ENCODE data around the gene HSF2BP. TPM values are rescaled to one million over a fixed set of nuclear protein-coding genes. Genes with fewer than 3 reads are reported as not detected.

Gene HSF2BP
- total RNA-seq, 1 experiment from 2014 or later, result 1.5 TPM

DNA sequence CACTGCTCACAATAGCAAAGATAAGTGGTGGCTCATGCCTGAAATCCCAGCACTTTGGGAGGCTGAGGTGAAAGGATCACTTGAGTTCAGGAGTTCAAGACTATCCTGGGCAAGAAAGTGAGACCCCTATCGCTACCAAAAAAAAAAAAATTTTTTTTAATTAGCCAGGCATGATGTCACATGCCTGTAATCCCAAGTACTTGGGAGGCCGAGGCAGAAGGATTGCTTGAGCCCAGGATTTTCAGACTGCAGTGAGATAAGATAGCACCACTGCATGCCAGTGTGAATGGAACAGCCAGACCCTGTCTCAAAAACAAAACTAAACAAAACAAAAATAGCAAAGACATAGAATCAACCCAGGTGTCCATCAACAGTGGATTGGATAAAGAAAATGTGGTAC is 50.6 kb downstream of the HSF2BP start:
- intact Hi-C loops (cut with micrococcal nuclease; ENCODE audit: unreplicated experiment), result no loop called here
- Mint-ChIP-seq H3K9me3 (ENCODE audit: low read depth, unreplicated experiment) (no peaks in the 10 kb centered on the region), H3K27me3 (ENCODE audit: unreplicated experiment) (no peaks in the 10 kb centered on the region), H3K4me3 (ENCODE audit: low read depth, unreplicated experiment) (peak overlapping the region; percentile 29), H3K36me3 (ENCODE audit: insufficient read depth, unreplicated experiment) (no peaks in the 10 kb centered on the region), H3K27ac (ENCODE audit: unreplicated experiment) (no peak overlapping the region), H3K4me1 (ENCODE audit: low read depth, unreplicated experiment) (peaks cover 24% of the 10 kb centered on the region)
- CTCF ChIA-PET, result no interaction called here
- TF ChIP-seq, protein P1, sequence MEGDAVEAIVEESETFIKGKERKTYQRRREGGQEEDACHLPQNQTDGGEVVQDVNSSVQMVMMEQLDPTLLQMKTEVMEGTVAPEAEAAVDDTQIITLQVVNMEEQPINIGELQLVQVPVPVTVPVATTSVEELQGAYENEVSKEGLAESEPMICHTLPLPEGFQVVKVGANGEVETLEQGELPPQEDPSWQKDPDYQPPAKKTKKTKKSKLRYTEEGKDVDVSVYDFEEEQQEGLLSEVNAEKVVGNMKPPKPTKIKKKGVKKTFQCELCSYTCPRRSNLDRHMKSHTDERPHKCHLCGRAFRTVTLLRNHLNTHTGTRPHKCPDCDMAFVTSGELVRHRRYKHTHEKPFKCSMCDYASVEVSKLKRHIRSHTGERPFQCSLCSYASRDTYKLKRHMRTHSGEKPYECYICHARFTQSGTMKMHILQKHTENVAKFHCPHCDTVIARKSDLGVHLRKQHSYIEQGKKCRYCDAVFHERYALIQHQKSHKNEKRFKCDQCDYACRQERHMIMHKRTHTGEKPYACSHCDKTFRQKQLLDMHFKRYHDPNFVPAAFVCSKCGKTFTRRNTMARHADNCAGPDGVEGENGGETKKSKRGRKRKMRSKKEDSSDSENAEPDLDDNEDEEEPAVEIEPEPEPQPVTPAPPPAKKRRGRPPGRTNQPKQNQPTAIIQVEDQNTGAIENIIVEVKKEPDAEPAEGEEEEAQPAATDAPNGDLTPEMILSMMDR (IDR thresholded peaks at IDR 0.05; ENCODE audit: unreplicated experiment), result no peak
- no TSS peak for BruUV-seq (replicated peaks)
- no peak for DNase-seq

DNA sequence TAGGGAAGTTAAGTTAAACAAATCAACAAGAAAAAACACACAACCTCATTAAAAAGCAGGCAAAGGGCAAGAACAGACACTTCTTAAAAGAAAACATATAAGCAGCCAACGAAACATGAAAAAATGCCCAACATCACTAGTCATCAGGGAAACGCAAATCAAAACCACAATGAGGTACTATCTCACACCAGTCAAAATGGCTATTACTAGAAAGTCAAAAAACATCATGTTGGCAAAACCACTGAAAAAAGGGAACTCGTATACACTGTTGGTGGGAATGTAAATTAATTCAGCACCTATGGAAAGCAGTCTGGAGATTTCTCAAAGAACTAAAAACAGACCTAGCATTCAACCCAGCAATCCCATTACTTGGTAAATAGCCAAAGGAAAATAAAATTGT is 51.1 kb downstream of the HSF2BP start:
- no peaks in the 10 kb centered on the region for H3K36me3 Mint-ChIP-seq (ENCODE audit: insufficient read depth, unreplicated experiment)
- DNase-seq, result no peak
- no peak overlapping the region for H3K4me3 Mint-ChIP-seq (ENCODE audit: low read depth, unreplicated experiment)
- no peaks in the 10 kb centered on the region for H3K27me3 Mint-ChIP-seq (ENCODE audit: unreplicated experiment)
- CTCF ChIA-PET, result no interaction called here
- intact Hi-C loops (cut with micrococcal nuclease; ENCODE audit: unreplicated experiment), result no loop called here
- no TSS peak for BruUV-seq (replicated peaks)
- H3K4me1 Mint-ChIP-seq (ENCODE audit: low read depth, unreplicated experiment), result peaks cover 24% of the 10 kb centered on the region
- TF ChIP-seq, protein P1 (IDR thresholded peaks at IDR 0.05; ENCODE audit: unreplicated experiment), result no peak
- no peak overlapping the region for H3K27ac Mint-ChIP-seq (ENCODE audit: unreplicated experiment)
- H3K9me3 Mint-ChIP-seq (ENCODE audit: low read depth, unreplicated experiment), result no peaks in the 10 kb centered on the region

DNA sequence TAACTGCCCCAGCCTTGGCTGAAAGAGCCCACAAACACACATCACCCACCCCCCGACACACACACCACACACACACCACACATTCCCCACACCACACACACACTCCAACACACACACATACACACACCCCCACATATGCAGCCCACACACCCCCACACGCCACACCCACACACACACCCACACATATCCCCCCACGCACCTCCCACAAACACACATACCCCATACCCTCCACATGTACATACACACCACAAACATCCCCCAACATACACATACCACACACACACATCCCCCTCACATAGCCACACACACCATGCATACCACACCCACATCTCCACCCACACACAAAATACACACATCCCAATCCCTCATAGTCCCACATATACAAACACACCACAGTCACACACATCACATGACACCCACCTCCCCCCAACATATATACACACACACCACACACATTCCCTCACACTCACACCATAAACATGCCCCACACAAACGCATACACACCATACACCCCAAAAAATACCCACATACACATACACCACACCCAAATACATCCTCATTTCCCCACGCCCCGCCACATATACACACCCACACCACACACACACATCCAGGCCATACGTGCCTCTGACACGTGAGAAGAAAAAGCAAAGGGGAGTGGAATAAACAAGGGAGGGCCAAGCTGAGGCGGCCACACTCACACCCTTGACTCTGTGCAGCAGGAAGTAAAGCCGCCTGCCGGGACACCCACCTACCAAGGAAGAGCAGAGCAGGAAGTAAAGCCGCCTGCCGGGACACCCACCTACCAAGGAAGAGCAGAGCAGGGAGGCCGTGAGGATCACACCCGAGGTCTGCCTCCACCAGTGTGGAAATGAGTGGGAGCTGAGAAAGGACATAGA is 53.7 kb downstream of the HSF2BP start:
- no peaks in the 10 kb centered on the region for H3K36me3 Mint-ChIP-seq (ENCODE audit: insufficient read depth, unreplicated experiment)
- intact Hi-C loops (cut with micrococcal nuclease; ENCODE audit: unreplicated experiment), result no loop called here
- no peaks in the 10 kb centered on the region for H3K27me3 Mint-ChIP-seq (ENCODE audit: unreplicated experiment)
- TF ChIP-seq, protein P1 (IDR thresholded peaks at IDR 0.05; ENCODE audit: unreplicated experiment), result no peak
- H3K9me3 Mint-ChIP-seq (ENCODE audit: low read depth, unreplicated experiment), result no peaks in the 10 kb centered on the region
- CTCF ChIA-PET, result no interaction called here
- no peak for DNase-seq
- no peak overlapping the region for H3K27ac Mint-ChIP-seq (ENCODE audit: unreplicated experiment)
- H3K4me1 Mint-ChIP-seq (ENCODE audit: low read depth, unreplicated experiment), result peaks cover 34% of the 10 kb centered on the region
- no peak overlapping the region for H3K4me3 Mint-ChIP-seq (ENCODE audit: low read depth, unreplicated experiment)
- no TSS peak for BruUV-seq (replicated peaks)

DNA sequence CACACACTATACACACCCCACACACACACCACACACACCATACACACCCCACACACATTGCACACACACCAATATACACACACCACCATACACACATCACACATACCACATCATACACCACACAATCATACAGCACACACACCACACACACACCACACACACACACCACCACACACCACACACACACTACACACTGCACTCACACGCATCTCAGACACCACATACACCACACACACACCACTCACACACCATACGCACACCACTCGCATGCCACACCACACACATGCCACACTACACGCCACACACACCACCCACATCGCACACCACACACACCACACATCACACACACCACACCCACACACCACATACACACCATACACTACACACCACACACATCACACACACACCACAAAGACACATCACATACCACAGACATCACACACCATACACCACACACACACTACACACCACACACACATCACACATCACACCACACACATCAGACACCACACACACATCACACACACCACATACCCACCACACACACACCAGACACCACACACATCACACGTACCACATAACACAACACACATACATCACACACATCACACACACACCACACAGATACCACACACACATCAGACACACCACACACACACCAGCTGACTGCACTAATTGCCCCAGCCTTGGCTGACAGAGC is 54.6 kb downstream of the HSF2BP start:
- CTCF ChIA-PET, result no interaction called here
- H3K4me1 Mint-ChIP-seq (ENCODE audit: low read depth, unreplicated experiment), result peaks cover 26% of the 10 kb centered on the region
- no peak for DNase-seq
- no peak overlapping the region for H3K4me3 Mint-ChIP-seq (ENCODE audit: low read depth, unreplicated experiment)
- no TSS peak for BruUV-seq (replicated peaks)
- H3K27ac Mint-ChIP-seq (ENCODE audit: unreplicated experiment), result no peak overlapping the region
- TF ChIP-seq, protein P1 (IDR thresholded peaks at IDR 0.05; ENCODE audit: unreplicated experiment), result no peak
- intact Hi-C loops (cut with micrococcal nuclease; ENCODE audit: unreplicated experiment), result loop anchor here (5.0 kb wide), 1 partner anchor 33 kb away; no protein-coding TSS in a partner anchor
- H3K36me3 Mint-ChIP-seq (ENCODE audit: insufficient read depth, unreplicated experiment), result no peaks in the 10 kb centered on the region
- H3K9me3 Mint-ChIP-seq (ENCODE audit: low read depth, unreplicated experiment), result no peaks in the 10 kb centered on the region
- no peaks in the 10 kb centered on the region for H3K27me3 Mint-ChIP-seq (ENCODE audit: unreplicated experiment)

Measured in Calu3 (cell line).